ENCODE data around the gene FAM185A.

Gene FAM185A

GRCh38 chr7:102819151-102819550 lies 70.4 kb downstream of the FAM185A start:
- DNase-seq (ENCODE audit: low read depth) = no peak
- no peak for TF ChIP-seq CTCF (IDR thresholded peaks at IDR 0.05; ENCODE audit: control insufficient read depth, insufficient read depth, low read depth, low read length, missing control alignments)
- no peak overlapping the region for H3K4me3 ChIP-seq (ENCODE audit: control insufficient read depth, low read depth, low read length)

- no peak overlapping the region for H3K4me3 ChIP-seq (ENCODE audit: control insufficient read depth, low read depth, low read length)
- DNase-seq (ENCODE audit: low read depth) = no peak
- TF ChIP-seq CTCF (IDR thresholded peaks at IDR 0.05; ENCODE audit: control insufficient read depth, insufficient read depth, low read depth, low read length, missing control alignments) = no peak
Measured at GRCh38 chr7:102821994-102822747, 73.4 kb downstream of the FAM185A start.

- TF ChIP-seq CTCF (IDR thresholded peaks at IDR 0.05; ENCODE audit: control insufficient read depth, insufficient read depth, low read depth, low read length, missing control alignments) = no peak
- H3K4me3 ChIP-seq (ENCODE audit: control insufficient read depth, low read depth, low read length) = no peak overlapping the region
- no peak for DNase-seq (ENCODE audit: low read depth)
Measured at GRCh38 chr7:102823390-102824119, 74.8 kb downstream of the FAM185A start.

- no peak for DNase-seq (ENCODE audit: low read depth)
- no peak for TF ChIP-seq CTCF (IDR thresholded peaks at IDR 0.05; ENCODE audit: control insufficient read depth, insufficient read depth, low read depth, low read length, missing control alignments)
Measured at GRCh38 chr7:102828286-102828685, 79.5 kb downstream of the FAM185A start.

GRCh38 chr7:102829075-102829474 lies 80.3 kb downstream of the FAM185A start:
- no peak overlapping the region for H3K4me3 ChIP-seq (ENCODE audit: control insufficient read depth, low read depth, low read length)
- TF ChIP-seq CTCF (IDR thresholded peaks at IDR 0.05; ENCODE audit: control insufficient read depth, insufficient read depth, low read depth, low read length, missing control alignments) = no peak
- no peak for DNase-seq (ENCODE audit: low read depth)

More at GRCh38 chr7:102828286-102828685, 79.5 kb downstream of the FAM185A start:
- no peak overlapping the region for H3K4me3 ChIP-seq (ENCODE audit: control insufficient read depth, low read depth, low read length)

- no peak for DNase-seq (ENCODE audit: low read depth)
- no peak for TF ChIP-seq CTCF (IDR thresholded peaks at IDR 0.05; ENCODE audit: control insufficient read depth, insufficient read depth, low read depth, low read length, missing control alignments)
- no peak overlapping the region for H3K4me3 ChIP-seq (ENCODE audit: control insufficient read depth, low read depth, low read length)
Measured at GRCh38 chr7:102830197-102830596, 81.4 kb downstream of the FAM185A start.
